Keratinocyte (primary cell): Measurements from ENCODE around the gene ACAP3. TPM values are rescaled to one million over a fixed set of nuclear protein-coding genes. Genes with fewer than 3 reads are reported as not detected.

Experiments
- DNase-seq: peaks from one replicate; pipeline ENCODE4 v3.0.0-alpha.2; 2011; ENCODE audit warnings: low read depth, missing footprints, low spot score
- FAIRE-seq: peaks from 2 replicates; lab custom pipeline; 2011; peaks lifted over from hg19 to GRCh38; lab: Jason Lieb, UNC
- H2AFZ ChIP-seq: 2 replicates; pipeline ENCODE4 v1.6.0; 2012; ENCODE audit warnings: low read length, control low read depth, inconsistent platforms; ENCODE audit not compliant: control insufficient read depth
- H3K27ac ChIP-seq: 2 replicates; pipeline ENCODE4 v1.5.1; 2011; ENCODE audit warnings: low read length; ENCODE audit not compliant: control insufficient read depth, insufficient read depth
- H3K27me3 ChIP-seq: 3 replicates; pipeline ENCODE4 v1.6.0; 2011; ENCODE audit warnings: low read length; ENCODE audit not compliant: control insufficient read depth, insufficient read depth; ENCODE audit errors: extremely low read depth
- H3K36me3 ChIP-seq, 2 experiments: 2 replicates in 1 of 2; 3 replicates in 1 of 2; pipeline ENCODE4 v1.5.1; 2011; ENCODE audit warnings: low read length in 2 of 2, mild to moderate bottlenecking in 1 of 2; ENCODE audit not compliant: control insufficient read depth in 2 of 2, insufficient read depth in 2 of 2; ENCODE audit errors: extremely low read depth in 1 of 2
- H3K4me1 ChIP-seq: 3 replicates; pipeline ENCODE4 v1.5.1; 2011; ENCODE audit warnings: low read length; ENCODE audit not compliant: control insufficient read depth, insufficient read depth; ENCODE audit errors: extremely low read depth
- H3K4me2 ChIP-seq: 3 replicates; pipeline ENCODE4 v1.6.0; 2011; ENCODE audit warnings: low read depth, low read length; ENCODE audit not compliant: control insufficient read depth, insufficient read depth; ENCODE audit errors: extremely low read depth
- H3K4me3 ChIP-seq, 3 experiments: fragments of 200-600 bp in 1 of 3; sonication (generic) in 1 of 3; 2 replicates in 2 of 3; 3 replicates in 1 of 3; pipeline ENCODE4 v1.5.1; 2011 to 2016; ENCODE audit warnings: low read length in 3 of 3, mild to moderate bottlenecking in 3 of 3, control low read depth in 2 of 3, inconsistent platforms in 1 of 3, low read depth in 1 of 3, mixed read lengths in 1 of 3, mixed run types in 1 of 3, moderate library complexity in 1 of 3; ENCODE audit not compliant: control insufficient read depth in 2 of 3, insufficient read depth in 2 of 3; ENCODE audit errors: extremely low read depth in 1 of 3
- H3K79me2 ChIP-seq: 2 replicates; pipeline ENCODE4 v1.6.0; 2012; ENCODE audit warnings: low read length; ENCODE audit not compliant: control insufficient read depth, insufficient read depth
- H3K9ac ChIP-seq: 3 replicates; pipeline ENCODE4 v1.6.0; 2011; ENCODE audit warnings: low read length; ENCODE audit not compliant: control insufficient read depth, insufficient read depth; ENCODE audit errors: extremely low read depth
- H3K9me1 ChIP-seq: 3 replicates; pipeline ENCODE4 v1.6.0; 2011; ENCODE audit warnings: low read length; ENCODE audit not compliant: control insufficient read depth, insufficient read depth; ENCODE audit errors: extremely low read depth
- H3K9me3 ChIP-seq: 2 replicates; pipeline ENCODE4 v1.5.1; 2012; ENCODE audit warnings: low read depth, low read length; ENCODE audit not compliant: control insufficient read depth
- H4K20me1 ChIP-seq: 3 replicates; pipeline ENCODE4 v1.6.0; 2011; ENCODE audit warnings: low read length; ENCODE audit not compliant: control insufficient read depth, insufficient read depth; ENCODE audit errors: extremely low read depth
- EZH2 ChIP-seq: IDR thresholded peaks from one replicate; pipeline ENCODE4 v1.6.1; 2012; ENCODE audit warnings: inconsistent platforms, mild to moderate bottlenecking, low read length, moderate library complexity
- dilution Hi-C: fragments of 300-500 bp; cut with MboI; formaldehyde crosslinking; loops from one replicate; pipeline ENCODE4 v1.7.0; 2020; ENCODE audit warnings: low sequenced_read_pairs; ENCODE audit not compliant: extremely low pct_ligation_motif_present
- polyA plus RNA-seq, 5 experiments: library from polyadenylated mRNA; depleted of rRNA in 3 of 5; stranded (reverse) in 3 of 5; stranded (forward) in 1 of 5; unstranded in 1 of 5; fragments of >200 nt; gene quantifications; 1 replicate in 1 of 5; 2 replicates in 3 of 5; 3 replicates in 1 of 5; pipeline versions ENCODE4 v1.2.1 to v1.2.3, GENCODE V29; 2011 to 2012; ENCODE audit warnings: missing spikeins in 2 of 5, low read depth in 1 of 5, low replicate concordance in 1 of 5
- TF ChIP-seq, protein P1 (sequence below), 3 experiments: IDR thresholded peaks in 1 of 3; conservative IDR thresholded peaks in 1 of 3; optimal IDR thresholded peaks in 1 of 3; 2 replicates in 2 of 3; 3 replicates in 1 of 3; pipeline versions ENCODE3 to v1.5.1; 2011; ENCODE audit warnings: low read length in 3 of 3, mild to moderate bottlenecking in 3 of 3, moderate library complexity in 2 of 3, control low read depth in 1 of 3, inconsistent platforms in 1 of 3; ENCODE audit not compliant: insufficient read depth in 2 of 3; ENCODE audit errors: extremely low read depth in 1 of 3

The ACAP3 gene
- polyA plus RNA-seq, 1 donor (not counting 4 experiments of a cell fraction or from before 2014, with no cell fraction given), result 17.4 TPM

DNA sequence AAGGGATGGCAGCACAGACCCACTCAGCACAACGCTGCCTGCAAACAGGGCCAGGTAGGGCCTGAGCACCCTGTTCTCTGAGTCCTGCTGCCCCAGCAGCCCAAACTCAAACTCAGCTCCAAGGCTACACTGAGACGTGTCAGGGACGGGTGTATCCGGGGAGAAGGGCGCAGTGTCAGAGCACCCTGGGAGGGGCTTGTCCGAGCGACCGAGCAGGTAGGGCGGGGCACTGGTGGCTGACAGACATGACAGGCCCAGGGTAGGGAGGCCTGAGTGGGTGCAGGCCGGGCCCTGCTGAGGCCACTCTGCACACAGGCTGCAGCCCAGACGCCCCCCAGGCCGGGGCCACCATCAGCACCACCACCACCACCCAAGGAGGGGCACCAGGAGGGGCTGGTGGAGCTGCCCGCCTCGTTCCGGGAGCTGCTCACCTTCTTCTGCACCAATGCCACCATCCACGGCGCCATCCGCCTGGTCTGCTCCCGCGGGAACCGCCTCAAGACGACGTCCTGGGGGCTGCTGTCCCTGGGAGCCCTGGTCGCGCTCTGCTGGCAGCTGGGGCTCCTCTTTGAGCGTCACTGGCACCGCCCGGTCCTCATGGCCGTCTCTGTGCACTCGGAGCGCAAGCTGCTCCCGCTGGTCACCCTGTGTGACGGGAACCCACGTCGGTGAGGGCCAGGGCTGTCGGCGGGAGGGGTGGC is 22.0 kb downstream of the ACAP3 start:
- no peak for TF ChIP-seq EZH2
- TF ChIP-seq, protein P1, sequence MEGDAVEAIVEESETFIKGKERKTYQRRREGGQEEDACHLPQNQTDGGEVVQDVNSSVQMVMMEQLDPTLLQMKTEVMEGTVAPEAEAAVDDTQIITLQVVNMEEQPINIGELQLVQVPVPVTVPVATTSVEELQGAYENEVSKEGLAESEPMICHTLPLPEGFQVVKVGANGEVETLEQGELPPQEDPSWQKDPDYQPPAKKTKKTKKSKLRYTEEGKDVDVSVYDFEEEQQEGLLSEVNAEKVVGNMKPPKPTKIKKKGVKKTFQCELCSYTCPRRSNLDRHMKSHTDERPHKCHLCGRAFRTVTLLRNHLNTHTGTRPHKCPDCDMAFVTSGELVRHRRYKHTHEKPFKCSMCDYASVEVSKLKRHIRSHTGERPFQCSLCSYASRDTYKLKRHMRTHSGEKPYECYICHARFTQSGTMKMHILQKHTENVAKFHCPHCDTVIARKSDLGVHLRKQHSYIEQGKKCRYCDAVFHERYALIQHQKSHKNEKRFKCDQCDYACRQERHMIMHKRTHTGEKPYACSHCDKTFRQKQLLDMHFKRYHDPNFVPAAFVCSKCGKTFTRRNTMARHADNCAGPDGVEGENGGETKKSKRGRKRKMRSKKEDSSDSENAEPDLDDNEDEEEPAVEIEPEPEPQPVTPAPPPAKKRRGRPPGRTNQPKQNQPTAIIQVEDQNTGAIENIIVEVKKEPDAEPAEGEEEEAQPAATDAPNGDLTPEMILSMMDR (optimal IDR thresholded peaks at IDR 0.05 in 1 of 3, IDR thresholded peaks at IDR 0.05 in 1 of 3, conservative IDR thresholded peaks at IDR 0.05 in 1 of 3; ENCODE audit: extremely low read depth in 1 of 3, insufficient read depth in 2 of 3, low read length in 3 of 3), result no peak
- Histone ChIP-seq H3K9ac (no peak overlapping the region), H3K79me2 (no peaks in the 10 kb centered on the region), H4K20me1 (no peaks in the 10 kb centered on the region), H3K4me3 (no peak overlapping the region), H3K27ac (no peak overlapping the region), H3K9me1 (no peaks in the 10 kb centered on the region), H3K36me3 (no peaks in the 10 kb centered on the region), H3K4me2 (no peak overlapping the region), H3K27me3 (peaks cover 5% of the 10 kb centered on the region), H2AFZ (no peak overlapping the region), H3K9me3 (no peaks in the 10 kb centered on the region), H3K4me1 (peaks cover 12% of the 10 kb centered on the region)
- FAIRE-seq, result no peak
- DNase-seq, result no peak
- dilution Hi-C loops, result no loop called here

DNA sequence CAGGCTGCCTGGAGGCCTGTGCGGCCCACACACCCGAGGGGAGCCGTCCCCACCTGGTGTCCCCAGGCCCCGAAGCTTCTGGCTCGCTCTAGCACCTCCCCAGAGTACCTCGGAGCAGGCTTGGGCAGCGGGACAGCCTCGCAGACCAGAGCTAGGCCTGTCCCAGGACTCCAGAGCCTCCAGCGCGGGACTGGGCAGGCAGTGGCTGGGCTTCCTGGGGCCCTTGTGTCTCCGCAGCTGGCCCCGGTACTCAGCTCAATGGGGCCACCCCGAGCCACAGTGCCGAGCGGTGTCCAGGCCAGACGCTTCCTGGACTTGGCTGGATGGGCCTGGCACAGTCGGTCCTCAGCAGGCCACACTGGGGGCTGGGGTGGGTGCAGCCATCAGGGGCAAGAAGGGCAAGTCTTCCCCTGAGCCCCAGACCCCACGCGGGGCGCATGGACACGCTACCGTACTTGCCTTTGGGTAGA is 22.6 kb downstream of the ACAP3 start:
- no peak overlapping the region for H3K9ac ChIP-seq
- H3K79me2 ChIP-seq, result no peaks in the 10 kb centered on the region
- TF ChIP-seq, protein P1 (optimal IDR thresholded peaks at IDR 0.05 in 1 of 3, IDR thresholded peaks at IDR 0.05 in 1 of 3, conservative IDR thresholded peaks at IDR 0.05 in 1 of 3; ENCODE audit: extremely low read depth in 1 of 3, insufficient read depth in 2 of 3, low read length in 3 of 3), result no peak
- no peak for TF ChIP-seq EZH2
- FAIRE-seq (no peak), DNase-seq (no peak)
- H3K27me3 ChIP-seq, result no peaks in the 10 kb centered on the region
- H3K9me3 ChIP-seq, result no peaks in the 10 kb centered on the region
- H3K4me2 ChIP-seq, result no peak overlapping the region
- no peak overlapping the region for H3K27ac ChIP-seq
- no peaks in the 10 kb centered on the region for H3K9me1 ChIP-seq
- peaks cover 12% of the 10 kb centered on the region for H3K4me1 ChIP-seq
- no peak overlapping the region for H2AFZ ChIP-seq
- dilution Hi-C loops, result no loop called here
- H4K20me1 ChIP-seq, result no peaks in the 10 kb centered on the region
- H3K4me3 ChIP-seq, result no peak overlapping the region
- H3K36me3 ChIP-seq, result no peaks in the 10 kb centered on the region
